Panc1 (cell line): ENCODE data around the gene ABLIM2. TPM values are rescaled to one million over a fixed set of nuclear protein-coding genes. Genes with fewer than 3 reads are reported as not detected.
A peak's percentile ranks its signal among the peaks of the same experiment; 100 is the strongest.

Source experiments
- ATAC-seq: fragments of 200-7000 bp; cut with Tn5 transposase; 2 replicates; pipeline ENCODE4 v1.9.1; 2020; ENCODE audit warnings: mild to moderate bottlenecking, moderate library complexity
- BruUV-seq: library from RNA; stranded (reverse); fragments of 400-500 nt; replicated peaks from 2 replicates; lab custom pipeline; 2021; lab: Mats Ljungman, UMichigan
- CTCF ChIA-PET: fragments of 300-600 bp; sonication (Branson Sonifier 250); formaldehyde crosslinking; loops from one replicate; lab custom pipeline; 2022; ENCODE audit warnings: antibody characterized with exemption; lab: Charles Lee
- POLR2A ChIA-PET: fragments of 300-600 bp; sonication (Branson Sonifier 250); formaldehyde crosslinking; loops from one replicate; lab custom pipeline; 2022; ENCODE audit warnings: antibody characterized with exemption; lab: Charles Lee
- DNase-seq: peaks from one replicate; pipeline ENCODE4 v3.0.0-alpha.2; 2010; ENCODE audit warnings: low read depth, low spot score
- H3K27ac ChIP-seq: 2 replicates; pipeline ENCODE4 v1.5.1; 2011; ENCODE audit warnings: mild to moderate bottlenecking, low read length, inconsistent platforms
- H3K27me3 ChIP-seq: fragments of 200-500 bp; sonication (Bioruptor generic); 2 replicates; pipeline ENCODE4 v1.6.0; 2014; ENCODE audit warnings: low read length, inconsistent platforms; ENCODE audit not compliant: control insufficient read depth, insufficient read depth
- H3K36me3 ChIP-seq: fragments of 200-500 bp; sonication (Bioruptor generic); 2 replicates; pipeline ENCODE4 v1.5.1; 2014; ENCODE audit warnings: inconsistent platforms, mild to moderate bottlenecking, low read length, moderate library complexity; ENCODE audit not compliant: control insufficient read depth, insufficient read depth
- H3K4me1 ChIP-seq: 2 replicates; pipeline ENCODE4 v1.5.1; 2011; ENCODE audit warnings: inconsistent platforms, mild to moderate bottlenecking, low read length, moderate library complexity; ENCODE audit not compliant: control insufficient read depth, insufficient read depth
- H3K4me3 ChIP-seq, 2 experiments: 2 replicates each; pipeline ENCODE4 v1.5.1; 2011 to 2012; ENCODE audit warnings: low read depth in 2 of 2, low read length in 2 of 2, mild to moderate bottlenecking in 2 of 2, inconsistent platforms in 1 of 2, moderate library complexity in 1 of 2
- H3K9me3 ChIP-seq: fragments of 200-500 bp; sonication (Bioruptor generic); 2 replicates; pipeline ENCODE4 v1.5.1; 2014; ENCODE audit warnings: low read depth, mild to moderate bottlenecking, inconsistent platforms, low read length, moderate library complexity; ENCODE audit not compliant: control insufficient read depth, insufficient read depth
- CTCF ChIP-seq: fragments of 450-650 bp; IDR thresholded peaks from 2 replicates; pipeline ENCODE4 v1.5.1; 2017; ENCODE audit warnings: mild to moderate bottlenecking
- POLR2AphosphoS5 ChIP-seq: IDR thresholded peaks from 2 replicates; pipeline ENCODE4 v1.6.1; 2012; ENCODE audit warnings: mild to moderate bottlenecking, low read depth, low read length, moderate library complexity
- REST ChIP-seq, 2 experiments: IDR thresholded peaks; 2 replicates each; pipeline ENCODE4 v1.6.1; 2011 to 2012; ENCODE audit warnings: low read depth in 2 of 2, control low read depth in 1 of 2, low read length in 1 of 2, mild to moderate bottlenecking in 1 of 2, moderate library complexity in 1 of 2; ENCODE audit not compliant: insufficient read depth in 1 of 2
- SIN3A ChIP-seq: IDR thresholded peaks from 2 replicates; pipeline ENCODE4 v1.6.1; 2012; ENCODE audit warnings: low read depth, mild to moderate bottlenecking, low read length, moderate library complexity, borderline replicate concordance; ENCODE audit not compliant: insufficient read depth
- TCF7L2 ChIP-seq: IDR thresholded peaks from 2 replicates; pipeline ENCODE4 v1.6.1; 2011; ENCODE audit warnings: mild to moderate bottlenecking, low read depth, low read length, inconsistent platforms
- in situ Hi-C: cut with HindIII; loops from 2 replicates; pipeline ENCODE4 v1.10.0; 2016; ENCODE audit warnings: low sequenced_read_pairs, low pct_unique_long_range_greater_than_20kb
- intact Hi-C: fragments of 100-400 bp; cut with micrococcal nuclease; formaldehyde crosslinking; loops from one replicate; pipeline ENCODE4 v1.10.0; 2022; ENCODE audit not compliant: unreplicated experiment
- total RNA-seq: library from RNA; stranded (reverse); gene quantifications from one replicate; pipeline ENCODE4 v1.2.1, GENCODE V29; 2021; ENCODE audit not compliant: unreplicated experiment

The ABLIM2 gene
- total RNA-seq, 1 experiment from 2014 or later: 0.64 TPM

GRCh38 chr4:7956270-7956808 is 202.3 kb downstream of the ABLIM2 start:
- CTCF ChIA-PET: no interaction called here

GRCh38 chr4:7955393-7955792 is 203.2 kb downstream of the ABLIM2 start:
- Histone ChIP-seq H3K4me1 (peaks cover 46% of the 10 kb centered on the region), H3K9me3 (no peaks in the 10 kb centered on the region; the same call in 1 of the 2 replicates), H3K36me3 (no peaks in the 10 kb centered on the region), H3K27ac (peak overlapping the region; percentile 99), H3K27me3 (no peaks in the 10 kb centered on the region), H3K4me3 (no peak overlapping the region)
- ChIA-PET POLR2A (no interaction called here), CTCF (no interaction called here)
- no TSS peak for BruUV-seq
- in situ Hi-C loops: no loop called here
- DNase-seq (no peak), ATAC-seq (no peak)
- TF ChIP-seq TCF7L2 (no peak), POLR2AphosphoS5 (no peak), CTCF (no peak), SIN3A (no peak), REST (IDR thresholded peaks at IDR 0.05; ENCODE audit: insufficient read depth in 1 of 2, low read depth in 2 of 2, low read length in 1 of 2) (no peak)
- intact Hi-C loops: no loop called here

More at GRCh38 chr4:7956270-7956808, 202.3 kb downstream of the ABLIM2 start:
- ATAC-seq: peak; percentile 87
- H3K4me3 ChIP-seq: peak overlapping the region in 1 of 2 experiments; percentile 8; a peak in 1 of 4 replicates
- peak overlapping the region; percentile 99 for H3K27ac ChIP-seq
- TF ChIP-seq REST (IDR thresholded peaks at IDR 0.05; ENCODE audit: insufficient read depth in 1 of 2, low read depth in 2 of 2, low read length in 1 of 2) (no peak), SIN3A (no peak), CTCF (no peak), TCF7L2 (0 out of 2 replicates have a peak, but pooled peaks have one; percentile 15), POLR2AphosphoS5 (peak; percentile 50; the same call in 1 of the 2 replicates)
- POLR2A ChIA-PET: interaction anchor here (0.7 kb wide), 1 partner anchor 17 kb away, joined by 3 read pairs; the partner anchor contains the start of gene AFAP1
- intact Hi-C loops (no loop called here), in situ Hi-C loops (no loop called here)
- peaks cover 56% of the 10 kb centered on the region for H3K4me1 ChIP-seq
- no TSS peak for BruUV-seq
- no peaks in the 10 kb centered on the region for H3K27me3 ChIP-seq
- no peak for DNase-seq
- no peaks in the 10 kb centered on the region; the same call in 1 of the 2 replicates for H3K9me3 ChIP-seq
- no peaks in the 10 kb centered on the region for H3K36me3 ChIP-seq
